ENCODE results near the gene TUBA4B. TPM values are rescaled to one million over a fixed set of nuclear protein-coding genes. Genes with fewer than 3 reads are reported as not detected.

The TUBA4B gene
- polyA plus RNA-seq, 6 donors from 2014 or later, result not detected

- Mint-ChIP-seq H3K27ac (no peak overlapping the region), H3K4me1 (no peaks in the 10 kb centered on the region), H3K36me3 (no peaks in the 10 kb centered on the region), H3K4me3 (peak overlapping the region in 1 of 8 donors; percentile 43), H3K9me3 (peaks cover 0 to 1% (median 0%) of the 10 kb centered on the region in 7 donors), H3K27me3 (peaks cover 0 to 5% (median 0%) of the 10 kb centered on the region in 3 donors)
- no peak for ATAC-seq (ENCODE audit: low read depth in 2 of 2)
- DNase-seq, result no peak
Observed at GRCh38 chr2:219261024-219261855, 8.2 kb downstream of the TUBA4B start.

- Mint-ChIP-seq H3K27ac (no peak overlapping the region), H3K9me3 (no peaks in the 10 kb centered on the region), H3K4me3 (no peak overlapping the region), H3K36me3 (no peaks in the 10 kb centered on the region), H3K27me3 (peaks cover 0 to 5% (median 0%) of the 10 kb centered on the region in 3 donors), H3K4me1 (no peaks in the 10 kb centered on the region)
- ATAC-seq (ENCODE audit: low read depth in 2 of 2) (no peak), DNase-seq (no peak)
Observed at GRCh38 chr2:219266232-219266631, 13.2 kb downstream of the TUBA4B start.

- Mint-ChIP-seq H3K27me3 (peaks cover 0 to 2% (median 0%) of the 10 kb centered on the region in 3 donors), H3K36me3 (no peaks in the 10 kb centered on the region), H3K4me1 (no peaks in the 10 kb centered on the region), H3K27ac (no peak overlapping the region), H3K4me3 (no peak overlapping the region), H3K9me3 (no peaks in the 10 kb centered on the region)
- DNase-seq, result no peak
- ATAC-seq (ENCODE audit: low read depth in 2 of 2), result no peak
Observed at GRCh38 chr2:219266886-219267285, 13.8 kb downstream of the TUBA4B start.

- Mint-ChIP-seq H3K27me3 (no peaks in the 10 kb centered on the region), H3K4me3 (no peak overlapping the region), H3K27ac (no peak overlapping the region), H3K4me1 (no peaks in the 10 kb centered on the region), H3K36me3 (no peaks in the 10 kb centered on the region), H3K9me3 (no peaks in the 10 kb centered on the region)
- ATAC-seq (ENCODE audit: low read depth in 2 of 2) (no peak), DNase-seq (no peak)
Observed at GRCh38 chr2:219268294-219268693, 15.3 kb downstream of the TUBA4B start.

GRCh38 chr2:219269362-219270054 lies 16.5 kb downstream of the TUBA4B start:
- no peak overlapping the region for H3K4me3 Mint-ChIP-seq
- no peaks in the 10 kb centered on the region for H3K27me3 Mint-ChIP-seq
- DNase-seq, result no peak
- no peaks in the 10 kb centered on the region for H3K36me3 Mint-ChIP-seq
- no peaks in the 10 kb centered on the region for H3K4me1 Mint-ChIP-seq
- H3K27ac Mint-ChIP-seq, result peak overlapping the region in 1 of 6 donors; percentile 68
- H3K9me3 Mint-ChIP-seq, result no peaks in the 10 kb centered on the region
- ATAC-seq (ENCODE audit: low read depth in 2 of 2), result no peak

- Mint-ChIP-seq H3K27me3 (no peaks in the 10 kb centered on the region), H3K4me1 (no peaks in the 10 kb centered on the region), H3K9me3 (no peaks in the 10 kb centered on the region), H3K27ac (no peak overlapping the region), H3K4me3 (no peak overlapping the region), H3K36me3 (no peaks in the 10 kb centered on the region)
- DNase-seq, result no peak
- no peak for ATAC-seq (ENCODE audit: low read depth in 2 of 2)
Observed at GRCh38 chr2:219270055-219270372, 17.0 kb downstream of the TUBA4B start.

- Mint-ChIP-seq H3K36me3 (no peaks in the 10 kb centered on the region), H3K27ac (no peak overlapping the region), H3K9me3 (no peaks in the 10 kb centered on the region), H3K27me3 (no peaks in the 10 kb centered on the region), H3K4me1 (no peaks in the 10 kb centered on the region), H3K4me3 (no peak overlapping the region)
- DNase-seq (no peak), ATAC-seq (ENCODE audit: low read depth in 2 of 2) (no peak)
Observed at GRCh38 chr2:219271021-219271420, 18.0 kb downstream of the TUBA4B start.

- no peak overlapping the region for H3K4me3 Mint-ChIP-seq
- no peaks in the 10 kb centered on the region for H3K9me3 Mint-ChIP-seq
- no peaks in the 10 kb centered on the region for H3K36me3 Mint-ChIP-seq
- no peaks in the 10 kb centered on the region for H3K27me3 Mint-ChIP-seq
- DNase-seq (no peak), ATAC-seq (ENCODE audit: low read depth in 2 of 2) (no peak)
- peaks cover 3 to 4% (median 3%) of the 10 kb centered on the region in 3 donors for H3K4me1 Mint-ChIP-seq
- H3K27ac Mint-ChIP-seq, result no peak overlapping the region
Observed at GRCh38 chr2:219272356-219272755, 19.3 kb downstream of the TUBA4B start.

GRCh38 chr2:219272995-219273394 lies 20.0 kb downstream of the TUBA4B start:
- Mint-ChIP-seq H3K9me3 (no peaks in the 10 kb centered on the region), H3K27me3 (no peaks in the 10 kb centered on the region), H3K4me1 (peaks cover 9 to 11% (median 9%) of the 10 kb centered on the region in 3 donors), H3K27ac (no peak overlapping the region), H3K36me3 (no peaks in the 10 kb centered on the region), H3K4me3 (no peak overlapping the region)
- DNase-seq (no peak), ATAC-seq (ENCODE audit: low read depth in 2 of 2) (no peak)

GRCh38 chr2:219273937-219274336 lies 20.9 kb downstream of the TUBA4B start:
- H3K9me3 Mint-ChIP-seq, result no peaks in the 10 kb centered on the region
- H3K36me3 Mint-ChIP-seq, result no peaks in the 10 kb centered on the region
- peaks cover 18 to 20% (median 18%) of the 10 kb centered on the region in 3 donors for H3K4me1 Mint-ChIP-seq
- ATAC-seq (ENCODE audit: low read depth in 2 of 2) (no peak), DNase-seq (no peak)
- no peaks in the 10 kb centered on the region for H3K27me3 Mint-ChIP-seq
- no peak overlapping the region for H3K4me3 Mint-ChIP-seq
- no peak overlapping the region for H3K27ac Mint-ChIP-seq

GRCh38 chr2:219274361-219274921 lies 21.4 kb downstream of the TUBA4B start:
- ATAC-seq (ENCODE audit: low read depth in 2 of 2), result no peak
- H3K4me1 Mint-ChIP-seq, result peaks cover 19 to 22% (median 21%) of the 10 kb centered on the region in 3 donors
- peak overlapping the region in 1 of 8 donors; percentile 75 for H3K4me3 Mint-ChIP-seq
- H3K27ac Mint-ChIP-seq, result no peak overlapping the region
- no peaks in the 10 kb centered on the region for H3K27me3 Mint-ChIP-seq
- no peaks in the 10 kb centered on the region for H3K9me3 Mint-ChIP-seq
- no peaks in the 10 kb centered on the region for H3K36me3 Mint-ChIP-seq
- no peak for DNase-seq

- Mint-ChIP-seq H3K27me3 (no peaks in the 10 kb centered on the region), H3K4me1 (peaks cover 36 to 42% (median 39%) of the 10 kb centered on the region in 3 donors), H3K4me3 (peak overlapping the region; percentile 83 to 96 (median 94)), H3K36me3 (peaks cover 4 to 6% of the 10 kb centered on the region in 2 donors), H3K27ac (peak overlapping the region; percentile 98 to 100 (median 100)), H3K9me3 (no peaks in the 10 kb centered on the region)
- DNase-seq (peak; percentile 75), ATAC-seq (ENCODE audit: low read depth in 2 of 2) (no peak)
Observed at GRCh38 chr2:219277703-219278654, 24.9 kb downstream of the TUBA4B start.

- Mint-ChIP-seq H3K4me1 (peaks cover 36 to 44% (median 39%) of the 10 kb centered on the region in 3 donors), H3K4me3 (peak overlapping the region; percentile 83 to 96 (median 94)), H3K27me3 (no peaks in the 10 kb centered on the region), H3K27ac (peak overlapping the region; percentile 98 to 100 (median 100)), H3K36me3 (peaks cover 5 to 10% of the 10 kb centered on the region in 2 donors), H3K9me3 (no peaks in the 10 kb centered on the region)
- no peak for DNase-seq
- no peak for ATAC-seq (ENCODE audit: low read depth in 2 of 2)
Observed at GRCh38 chr2:219278655-219279150, 25.7 kb downstream of the TUBA4B start.

Measured in naive B cell (primary cell).